ENCODE results near the gene ERP27. TPM values are rescaled to one million over a fixed set of nuclear protein-coding genes. Genes with fewer than 3 reads are reported as not detected.

The ERP27 gene
- total RNA-seq, 1 donor from 2014 or later: 58.1 TPM

- Mint-ChIP-seq H3K27ac (peak overlapping the region; percentile 75), H3K9me3 (peaks cover 4% of the 10 kb centered on the region), H3K4me3 (no peak overlapping the region), H3K27me3 (ENCODE audit: low read depth) (no peaks in the 10 kb centered on the region), H3K36me3 (peaks cover 16% of the 10 kb centered on the region), H3K4me1 (peaks cover 48% of the 10 kb centered on the region)
- no peak for DNase-seq (ENCODE audit: low spot score in 2 of 2, unreplicated experiment in 2 of 2)
- TF ChIP-seq CTCF (IDR thresholded peaks at IDR 0.05; ENCODE audit: unreplicated experiment): no peak
These were observed 7.8 kb upstream of the ERP27 start for GRCh38 chr12:14946162-14946561.

- no peak for TF ChIP-seq CTCF (IDR thresholded peaks at IDR 0.05; ENCODE audit: unreplicated experiment)
- H3K27ac Mint-ChIP-seq: no peak overlapping the region
- H3K4me3 Mint-ChIP-seq: no peak overlapping the region
- DNase-seq (ENCODE audit: low spot score in 2 of 2, unreplicated experiment in 2 of 2): no peak
- H3K4me1 Mint-ChIP-seq: peaks cover 13% of the 10 kb centered on the region
- H3K9me3 Mint-ChIP-seq: peaks cover 14% of the 10 kb centered on the region
- peaks cover 16% of the 10 kb centered on the region for H3K36me3 Mint-ChIP-seq
- no peaks in the 10 kb centered on the region for H3K27me3 Mint-ChIP-seq (ENCODE audit: low read depth)
These were observed 4.0 kb upstream of the ERP27 start for GRCh38 chr12:14942196-14942931.

GRCh38 chr12:14941369-14941768 lies 3.0 kb upstream of the ERP27 start:
- peaks cover 12% of the 10 kb centered on the region for H3K4me1 Mint-ChIP-seq
- no peak overlapping the region for H3K4me3 Mint-ChIP-seq
- H3K27me3 Mint-ChIP-seq (ENCODE audit: low read depth): no peaks in the 10 kb centered on the region
- no peak for TF ChIP-seq CTCF (IDR thresholded peaks at IDR 0.05; ENCODE audit: unreplicated experiment)
- DNase-seq (ENCODE audit: low spot score in 2 of 2, unreplicated experiment in 2 of 2): no peak
- peaks cover 16% of the 10 kb centered on the region for H3K36me3 Mint-ChIP-seq
- peaks cover 14% of the 10 kb centered on the region for H3K9me3 Mint-ChIP-seq
- no peak overlapping the region for H3K27ac Mint-ChIP-seq

GRCh38 chr12:14937689-14938088 lies 648 bp downstream of the ERP27 start:
- Mint-ChIP-seq H3K27ac (no peak overlapping the region), H3K27me3 (ENCODE audit: low read depth) (no peaks in the 10 kb centered on the region), H3K4me3 (no peak overlapping the region), H3K9me3 (peaks cover 18% of the 10 kb centered on the region), H3K36me3 (peaks cover 10% of the 10 kb centered on the region), H3K4me1 (peaks cover 32% of the 10 kb centered on the region)
- no peak for TF ChIP-seq CTCF (IDR thresholded peaks at IDR 0.05; ENCODE audit: unreplicated experiment)
- DNase-seq (ENCODE audit: low spot score in 2 of 2, unreplicated experiment in 2 of 2): no peak

GRCh38 chr12:14937014-14937413 lies 1.3 kb downstream of the ERP27 start:
- no peak overlapping the region for H3K4me3 Mint-ChIP-seq
- no peak for TF ChIP-seq CTCF (IDR thresholded peaks at IDR 0.05; ENCODE audit: unreplicated experiment)
- H3K27ac Mint-ChIP-seq: peak overlapping the region; percentile 8
- peaks cover 39% of the 10 kb centered on the region for H3K4me1 Mint-ChIP-seq
- no peaks in the 10 kb centered on the region for H3K27me3 Mint-ChIP-seq (ENCODE audit: low read depth)
- no peak for DNase-seq (ENCODE audit: low spot score in 2 of 2, unreplicated experiment in 2 of 2)
- H3K36me3 Mint-ChIP-seq: peaks cover 6% of the 10 kb centered on the region
- peaks cover 16% of the 10 kb centered on the region for H3K9me3 Mint-ChIP-seq

Measured in mesothelial cell of epicardium (in vitro differentiated cells).